Neural progenitor cell (in vitro differentiated cells): ENCODE data around the gene PFKM. TPM values are rescaled to one million over a fixed set of nuclear protein-coding genes. Genes with fewer than 3 reads are reported as not detected.

Source experiments
- DNase-seq: peaks from one replicate; pipeline ENCODE4 v3.0.0-alpha.2; 2016; ENCODE audit warnings: low spot score
- H2AFZ ChIP-seq: fragments of 200-600 bp; sonication (generic); replicated peaks from 2 replicates; pipeline ENCODE4 v1.6.1; 2016; ENCODE audit warnings: antibody characterized with exemption
- H3F3A ChIP-seq: fragments of 200-600 bp; sonication (generic); 2 replicates; pipeline ENCODE4 v1.6.1; 2016; ENCODE audit warnings: antibody characterized with exemption, low read depth
- H3K27ac ChIP-seq: fragments of 200-600 bp; sonication (generic); 2 replicates; pipeline ENCODE4 v1.5.1; 2016; ENCODE audit warnings: mild to moderate bottlenecking
- H3K27me3 ChIP-seq: fragments of 200-600 bp; sonication (generic); 2 replicates; pipeline ENCODE4 v1.6.1; 2016; ENCODE audit warnings: mild to moderate bottlenecking, moderate library complexity
- H3K36me3 ChIP-seq: fragments of 200-600 bp; sonication (generic); 2 replicates; pipeline ENCODE4 v1.5.1; 2016
- H3K4me1 ChIP-seq: fragments of 200-600 bp; sonication (generic); 2 replicates; pipeline ENCODE4 v1.6.1; 2016; ENCODE audit warnings: mixed run types
- H3K4me2 ChIP-seq: fragments of 200-600 bp; sonication (generic); 2 replicates; pipeline ENCODE4 v1.6.1; 2016
- H3K4me3 ChIP-seq: fragments of 200-600 bp; sonication (generic); 2 replicates; pipeline ENCODE4 v1.5.1; 2016
- H3K79me2 ChIP-seq: fragments of 200-600 bp; sonication (generic); 2 replicates; pipeline ENCODE4 v1.6.1; 2016; ENCODE audit warnings: low read depth
- H3K9ac ChIP-seq: fragments of 200-600 bp; sonication (generic); 2 replicates; pipeline ENCODE4 v1.6.1; 2016
- H3K9me3 ChIP-seq: fragments of 200-600 bp; sonication (generic); 2 replicates; pipeline ENCODE4 v1.5.1; 2016; ENCODE audit warnings: low read depth
- H4K20me1 ChIP-seq: fragments of 200-600 bp; sonication (generic); 2 replicates; pipeline ENCODE4 v1.6.1; 2016; ENCODE audit warnings: low read depth
- H3K27ac Mint-ChIP-seq: 3 replicates; pipeline ENCODE4 v1.8.0; 2021; ENCODE audit warnings: mixed read lengths
- H3K27me3 Mint-ChIP-seq: 2 replicates; pipeline ENCODE4 v1.8.0; 2022; ENCODE audit warnings: low read depth, mild to moderate bottlenecking, inconsistent platforms, moderate library complexity, mixed read lengths; ENCODE audit not compliant: insufficient read depth
- H3K36me3 Mint-ChIP-seq: 3 replicates; pipeline ENCODE4 v1.8.0; 2021; ENCODE audit warnings: mixed read lengths
- H3K4me1 Mint-ChIP-seq: 3 replicates; pipeline ENCODE4 v1.8.0; 2021; ENCODE audit warnings: mixed read lengths
- H3K4me3 Mint-ChIP-seq: 3 replicates; pipeline ENCODE4 v1.8.0; 2021; ENCODE audit warnings: mild to moderate bottlenecking, moderate library complexity, mixed read lengths
- H3K9me3 Mint-ChIP-seq: 3 replicates; pipeline ENCODE4 v1.8.0; 2020; ENCODE audit warnings: mixed read lengths
- EZH2 ChIP-seq: fragments of 200-600 bp; sonication (generic); IDR thresholded peaks from 2 replicates; pipeline ENCODE4 v1.6.1; 2017; ENCODE audit warnings: antibody characterized with exemption, mild to moderate bottlenecking, moderate library complexity
- EZH2phosphoT487 ChIP-seq: fragments of 200-600 bp; sonication (generic); IDR thresholded peaks from 2 replicates; pipeline ENCODE4 v1.6.1; 2017; ENCODE audit warnings: antibody characterized with exemption
- total RNA-seq: library from RNA; depleted of rRNA; stranded (reverse); fragments of >200 nt; gene quantifications from 2 replicates; pipeline ENCODE4 v1.2.3, GENCODE V29; 2015; ENCODE audit warnings: low replicate concordance
- TF ChIP-seq, protein P1 (sequence below): fragments of 200-600 bp; sonication (generic); IDR thresholded peaks from 2 replicates; pipeline ENCODE4 v1.5.1; 2017; ENCODE audit warnings: antibody characterized with exemption, mild to moderate bottlenecking

PFKM gene
- total RNA-seq, 1 donor from 2014 or later = 128 TPM

DNA sequence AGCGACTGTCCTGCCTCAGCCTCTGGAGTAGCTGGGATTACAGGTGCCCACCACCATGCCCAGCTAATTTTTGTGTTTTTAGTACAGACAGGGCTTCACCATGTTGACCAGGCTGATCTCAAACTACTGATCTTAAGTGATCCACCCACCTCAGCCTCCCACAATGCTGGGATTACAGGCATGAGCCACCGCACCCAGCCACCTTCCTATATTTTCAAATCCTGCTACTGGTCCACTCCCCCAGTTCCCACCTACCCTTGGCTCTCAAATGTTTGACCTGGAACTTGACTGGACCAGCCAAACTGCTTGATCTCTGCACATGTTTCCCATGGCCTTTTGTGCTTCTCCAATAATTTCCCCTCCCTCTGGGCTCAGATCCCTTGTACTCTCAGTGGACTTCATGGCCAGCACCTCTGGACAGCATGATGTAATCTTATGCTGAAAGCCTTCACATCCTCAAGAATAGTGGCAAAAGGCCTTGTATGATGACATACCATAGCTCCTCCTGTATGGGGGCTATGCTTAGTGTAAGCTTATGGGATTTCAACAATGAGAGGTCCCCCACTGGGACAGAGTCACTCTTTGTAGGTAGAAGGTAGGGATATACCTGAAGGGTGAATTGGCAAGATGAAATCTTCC is 61.8 kb downstream of the PFKM start:
- H3K79me2 ChIP-seq = no peaks in the 10 kb centered on the region
- no peak overlapping the region for H3K4me3 ChIP-seq
- Mint-ChIP-seq H3K27ac (no peak overlapping the region), H3K4me1 (peaks cover 42% of the 10 kb centered on the region), H3K4me3 (peak overlapping the region; percentile 2), H3K9me3 (no peaks in the 10 kb centered on the region), H3K36me3 (no peaks in the 10 kb centered on the region), H3K27me3 (peaks cover 9% of the 10 kb centered on the region)
- no peaks in the 10 kb centered on the region for H3K9me3 ChIP-seq
- H3F3A ChIP-seq = peaks cover 29% of the 10 kb centered on the region
- TF ChIP-seq, protein P1, sequence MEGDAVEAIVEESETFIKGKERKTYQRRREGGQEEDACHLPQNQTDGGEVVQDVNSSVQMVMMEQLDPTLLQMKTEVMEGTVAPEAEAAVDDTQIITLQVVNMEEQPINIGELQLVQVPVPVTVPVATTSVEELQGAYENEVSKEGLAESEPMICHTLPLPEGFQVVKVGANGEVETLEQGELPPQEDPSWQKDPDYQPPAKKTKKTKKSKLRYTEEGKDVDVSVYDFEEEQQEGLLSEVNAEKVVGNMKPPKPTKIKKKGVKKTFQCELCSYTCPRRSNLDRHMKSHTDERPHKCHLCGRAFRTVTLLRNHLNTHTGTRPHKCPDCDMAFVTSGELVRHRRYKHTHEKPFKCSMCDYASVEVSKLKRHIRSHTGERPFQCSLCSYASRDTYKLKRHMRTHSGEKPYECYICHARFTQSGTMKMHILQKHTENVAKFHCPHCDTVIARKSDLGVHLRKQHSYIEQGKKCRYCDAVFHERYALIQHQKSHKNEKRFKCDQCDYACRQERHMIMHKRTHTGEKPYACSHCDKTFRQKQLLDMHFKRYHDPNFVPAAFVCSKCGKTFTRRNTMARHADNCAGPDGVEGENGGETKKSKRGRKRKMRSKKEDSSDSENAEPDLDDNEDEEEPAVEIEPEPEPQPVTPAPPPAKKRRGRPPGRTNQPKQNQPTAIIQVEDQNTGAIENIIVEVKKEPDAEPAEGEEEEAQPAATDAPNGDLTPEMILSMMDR = no peak
- TF ChIP-seq EZH2phosphoT487 (no peak), EZH2 (no peak)
- no peak overlapping the region for H3K9ac ChIP-seq
- no peaks in the 10 kb centered on the region for H4K20me1 ChIP-seq
- peaks cover 40% of the 10 kb centered on the region for H3K4me1 ChIP-seq
- no peak overlapping the region for H2AFZ ChIP-seq
- peaks cover 63% of the 10 kb centered on the region for H3K27me3 ChIP-seq
- no peak overlapping the region for H3K27ac ChIP-seq
- H3K36me3 ChIP-seq = no peaks in the 10 kb centered on the region
- no peak for DNase-seq
- no peak overlapping the region for H3K4me2 ChIP-seq

DNA sequence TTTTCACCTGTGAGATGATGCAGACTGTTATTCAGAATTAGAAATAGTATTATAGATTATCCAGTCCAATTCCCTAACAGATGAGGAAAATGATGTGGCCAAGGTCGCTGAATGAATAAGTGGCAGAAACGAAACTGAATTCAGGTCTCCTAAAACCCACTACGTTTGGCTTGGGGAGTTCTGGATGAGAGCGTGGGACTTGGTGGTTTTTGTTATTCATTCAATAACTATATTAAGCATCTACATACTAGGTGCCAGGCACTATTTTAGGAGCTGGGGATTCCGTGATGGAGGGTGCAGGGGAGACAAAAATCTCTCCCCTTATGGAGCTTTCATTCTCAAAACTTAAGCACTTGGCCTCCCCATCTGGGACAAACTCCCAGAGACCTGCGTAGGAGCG is 63.5 kb downstream of the PFKM start:
- Histone ChIP-seq H3K4me1 (peaks cover 24% of the 10 kb centered on the region), H3F3A (peaks cover 30% of the 10 kb centered on the region), H3K4me2 (peak overlapping the region; percentile 79), H4K20me1 (no peaks in the 10 kb centered on the region), H3K27ac (no peak overlapping the region), H3K79me2 (no peaks in the 10 kb centered on the region), H3K9me3 (no peaks in the 10 kb centered on the region), H3K36me3 (no peaks in the 10 kb centered on the region), H3K9ac (no peak overlapping the region), H2AFZ (peak overlapping the region; percentile 93), H3K27me3 (peaks cover 71% of the 10 kb centered on the region), H3K4me3 (peak overlapping the region; percentile 76)
- TF ChIP-seq EZH2phosphoT487 = no peak
- no peak for TF ChIP-seq EZH2
- TF ChIP-seq, protein P1 = no peak
- H3K4me1 Mint-ChIP-seq = peaks cover 33% of the 10 kb centered on the region
- peaks cover 14% of the 10 kb centered on the region for H3K27me3 Mint-ChIP-seq
- H3K36me3 Mint-ChIP-seq = no peaks in the 10 kb centered on the region
- peak overlapping the region; percentile 50 for H3K27ac Mint-ChIP-seq
- no peaks in the 10 kb centered on the region for H3K9me3 Mint-ChIP-seq
- peak overlapping the region; percentile 91 for H3K4me3 Mint-ChIP-seq
- no peak for DNase-seq

DNA sequence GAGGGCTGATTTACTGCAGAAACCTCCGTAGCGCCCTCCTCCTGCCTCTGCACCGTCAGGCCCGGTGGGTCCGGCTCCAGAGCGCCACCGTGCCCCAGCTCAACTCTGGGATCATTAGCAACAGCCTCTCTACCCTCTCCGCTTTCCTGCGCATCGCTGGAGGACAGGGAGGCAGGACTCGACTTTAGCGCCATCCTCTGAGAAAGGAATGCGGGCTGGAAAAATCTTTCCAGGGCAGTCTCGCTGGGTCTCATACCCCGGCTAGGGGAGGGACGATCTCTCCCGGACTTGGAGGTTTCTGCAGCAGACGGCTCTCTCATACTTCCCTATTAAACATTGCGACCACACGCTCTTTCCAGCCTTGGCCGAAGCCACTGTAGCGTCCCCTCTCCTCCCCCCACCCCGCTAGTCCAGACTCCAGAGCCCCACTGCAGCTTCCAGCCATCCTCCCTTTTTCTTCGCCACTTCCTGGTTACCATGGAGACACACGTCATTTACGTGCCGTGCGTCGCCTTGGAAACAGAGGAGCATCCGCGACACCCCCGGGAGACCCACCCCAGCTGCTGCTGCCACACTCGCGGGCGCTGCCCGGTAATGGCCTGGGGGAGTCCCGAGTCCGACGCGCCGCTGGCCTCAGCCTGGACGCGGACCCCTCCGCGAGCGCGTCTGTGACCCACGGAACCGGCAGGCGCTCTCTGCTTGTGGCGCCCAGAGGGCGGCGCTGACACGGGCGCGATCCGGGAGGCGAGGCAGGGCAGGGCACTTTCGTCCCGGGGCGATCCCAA is 64.1 kb downstream of the PFKM start, which contains the start of gene CCDC184:
TSS of gene CCDC184 (plus strand) at position 554 of the 785 bp plus-strand sequence. CDS start 479 bp downstream, outside the sequence.
- peaks cover 30% of the 10 kb centered on the region for H3F3A ChIP-seq
- H2AFZ ChIP-seq = peak within 1 kb of the TSS; percentile 93
- H4K20me1 ChIP-seq = no peaks in the 10 kb centered on the region
- no peak for TF ChIP-seq EZH2phosphoT487
- TF ChIP-seq, protein P1 = peak; percentile 51
- H3K27ac ChIP-seq = no peak within 1 kb of the TSS
- DNase-seq = peak; percentile 94
- H3K79me2 ChIP-seq = no peaks in the 10 kb centered on the region
- H3K4me2 ChIP-seq = peak within 1 kb of the TSS; percentile 79
- H3K27ac Mint-ChIP-seq = peak within 1 kb of the TSS; percentile 50
- peaks cover 14% of the 10 kb centered on the region for H3K27me3 Mint-ChIP-seq
- H3K36me3 Mint-ChIP-seq = no peaks in the 10 kb centered on the region
- no peaks in the 10 kb centered on the region for H3K9me3 Mint-ChIP-seq
- peaks cover 23% of the 10 kb centered on the region for H3K4me1 ChIP-seq
- H3K4me1 Mint-ChIP-seq = peaks cover 31% of the 10 kb centered on the region
- H3K9ac ChIP-seq = no peak within 1 kb of the TSS
- peak within 1 kb of the TSS; percentile 76 for H3K4me3 ChIP-seq
- H3K9me3 ChIP-seq = no peaks in the 10 kb centered on the region
- no peaks in the 10 kb centered on the region for H3K36me3 ChIP-seq
- H3K4me3 Mint-ChIP-seq = peak within 1 kb of the TSS; percentile 91
- H3K27me3 ChIP-seq = peaks cover 73% of the 10 kb centered on the region
